CD14-positive monocyte (primary cell): ENCODE data around the gene U2SURP. TPM values are rescaled to one million over a fixed set of nuclear protein-coding genes. Genes with fewer than 3 reads are reported as not detected.
"Not testable (repeated sequence)": the region's sequence is repeated elsewhere in the genome, so short reads cannot be mapped to it uniquely, and the experiment has no call there.

Experiments
- DNase-seq, 3 donors: peaks; one replicate each; pipeline ENCODE4 v3.0.0-alpha.2; 2011 to 2022
- H2AFZ ChIP-seq: 2 replicates; pipeline ENCODE4 v1.6.0; 2012; ENCODE audit warnings: mild to moderate bottlenecking, low read depth, low read length, inconsistent platforms; ENCODE audit not compliant: insufficient read depth, poor library complexity, severe bottlenecking
- H3K27ac ChIP-seq, 2 donors: 1 replicate in 1 of 2; 2 replicates in 1 of 2; pipeline ENCODE4 v1.5.1; 2012 to 2013; ENCODE audit warnings: low read length in 2 of 2, control low read depth in 1 of 2, inconsistent platforms in 1 of 2, low read depth in 1 of 2, mild to moderate bottlenecking in 1 of 2
- H3K27me3 ChIP-seq, 2 donors: one replicate each; pipeline versions ENCODE4 v1.6.0 to v1.6.1; 2011 to 2013; ENCODE audit warnings: low read length in 2 of 2; ENCODE audit not compliant: control insufficient read depth in 2 of 2, insufficient read depth in 2 of 2
- H3K36me3 ChIP-seq, 2 donors: replicated peaks in 1 of 2; 1 replicate in 1 of 2; 2 replicates in 1 of 2; pipeline versions ENCODE4 v1.5.1 to v1.6.1; 2012 to 2013; ENCODE audit warnings: low read length in 2 of 2, control low read depth in 1 of 2, inconsistent platforms in 1 of 2, mild to moderate bottlenecking in 1 of 2; ENCODE audit not compliant: insufficient read depth in 2 of 2, control insufficient read depth in 1 of 2
- H3K4me1 ChIP-seq, 2 donors: 1 replicate in 1 of 2; 2 replicates in 1 of 2; pipeline versions ENCODE4 v1.5.1 to v1.6.1; 2012 to 2013; ENCODE audit warnings: low read length in 2 of 2, control low read depth in 1 of 2, inconsistent platforms in 1 of 2, mild to moderate bottlenecking in 1 of 2, moderate library complexity in 1 of 2; ENCODE audit not compliant: insufficient read depth in 2 of 2, control insufficient read depth in 1 of 2
- H3K4me2 ChIP-seq: replicated peaks from 2 replicates; pipeline ENCODE3; 2012; ENCODE audit warnings: low read length, moderate library complexity, mild to moderate bottlenecking; ENCODE audit not compliant: poor library complexity, severe bottlenecking; ENCODE audit errors: extremely low read depth
- H3K4me3 ChIP-seq, 3 experiments: fragments of 200-600 bp in 1 of 3; sonication (generic) in 1 of 3; replicated peaks in 1 of 3; 1 replicate in 2 of 3; 2 replicates in 1 of 3; pipeline ENCODE4 v1.5.1; 2011 to 2013; ENCODE audit warnings: low read length in 3 of 3, mild to moderate bottlenecking in 3 of 3, control low read depth in 2 of 3, low read depth in 2 of 3, inconsistent platforms in 1 of 3, moderate library complexity in 1 of 3
- H3K79me2 ChIP-seq: 2 replicates; pipeline ENCODE4 v1.6.0; 2012; ENCODE audit warnings: mild to moderate bottlenecking, control low read depth, inconsistent platforms, low read length, moderate library complexity; ENCODE audit not compliant: insufficient read depth
- H3K9ac ChIP-seq: 2 replicates; pipeline ENCODE4 v1.6.0; 2017; ENCODE audit warnings: low read length, mild to moderate bottlenecking; ENCODE audit not compliant: insufficient read depth, poor library complexity, severe bottlenecking
- H3K9me3 ChIP-seq, 2 donors: replicated peaks in 1 of 2; 1 replicate in 1 of 2; 2 replicates in 1 of 2; pipeline versions ENCODE4 v1.5.1 to v1.6.1; 2012 to 2013; ENCODE audit warnings: low read length in 2 of 2, control low read depth in 1 of 2; ENCODE audit not compliant: control insufficient read depth in 1 of 2, insufficient read depth in 1 of 2
- H4K20me1 ChIP-seq: 2 replicates; pipeline ENCODE4 v1.6.0; 2012; ENCODE audit warnings: mild to moderate bottlenecking, low read length, control low read depth, moderate library complexity; ENCODE audit not compliant: insufficient read depth
- H3K27ac Mint-ChIP-seq, 7 donors: one replicate each; pipeline ENCODE4 v1.8.0; 2020; ENCODE audit warnings: mild to moderate bottlenecking in 7 of 7, mixed read lengths in 7 of 7, moderate library complexity in 6 of 7, inconsistent platforms in 2 of 7
- H3K27me3 Mint-ChIP-seq, 3 donors: one replicate each; pipeline ENCODE4 v1.8.0; 2021 to 2022; ENCODE audit warnings: low read depth in 3 of 3, mild to moderate bottlenecking in 3 of 3, mixed read lengths in 3 of 3, moderate library complexity in 3 of 3, inconsistent platforms in 1 of 3
- H3K36me3 Mint-ChIP-seq, 2 donors: one replicate each; pipeline ENCODE4 v1.8.0; 2020; ENCODE audit warnings: mixed read lengths in 2 of 2, inconsistent platforms in 1 of 2, mild to moderate bottlenecking in 1 of 2
- H3K4me1 Mint-ChIP-seq: one replicate; pipeline ENCODE4 v1.8.0; 2020; ENCODE audit warnings: mild to moderate bottlenecking, mixed read lengths
- H3K4me3 Mint-ChIP-seq, 2 donors: one replicate each; pipeline ENCODE4 v1.8.0; 2020; ENCODE audit warnings: mild to moderate bottlenecking in 2 of 2, mixed read lengths in 2 of 2, moderate library complexity in 1 of 2
- H3K9me3 Mint-ChIP-seq, 7 donors: one replicate each; pipeline ENCODE4 v1.8.0; 2020 to 2022; ENCODE audit warnings: mixed read lengths in 7 of 7, mild to moderate bottlenecking in 6 of 7, moderate library complexity in 6 of 7, inconsistent platforms in 2 of 7
- CTCF ChIP-seq: fragments of 200-600 bp; IDR thresholded peaks from one replicate; pipeline ENCODE4 v1.8.0; 2022; ENCODE audit warnings: antibody characterized with exemption, mild to moderate bottlenecking
- WGBS: methylation state at CpG from one replicate; pipeline ENCODE4 v1.1.5; 2013; ENCODE audit warnings: missing lambda C conversion rate; ENCODE audit not compliant: insufficient coverage; 5-methylcytosine and 5-hydroxymethylcytosine counted together
- intact Hi-C, 2 donors: fragments of 100-400 bp; cut with micrococcal nuclease; formaldehyde crosslinking; loops; one replicate each; pipeline versions ENCODE4 v1.15.0 to v1.15.1; 2023
- polyA plus RNA-seq, 3 donors: library from polyadenylated mRNA; depleted of rRNA in 1 of 3; unstranded in 2 of 3; stranded (reverse) in 1 of 3; fragments of 300-500 nt in 2 of 3; fragments of >200 nt in 1 of 3; fragmentation: Illumina TruSeq in 2 of 3; gene quantifications; 1 replicate in 2 of 3; 2 replicates in 1 of 3; pipeline ENCODE4 v1.2.3, GENCODE V29; 2012 to 2021

Gene U2SURP
- polyA plus RNA-seq, 3 donors = 21.1 to 70.4 (median 51.4) TPM

DNA sequence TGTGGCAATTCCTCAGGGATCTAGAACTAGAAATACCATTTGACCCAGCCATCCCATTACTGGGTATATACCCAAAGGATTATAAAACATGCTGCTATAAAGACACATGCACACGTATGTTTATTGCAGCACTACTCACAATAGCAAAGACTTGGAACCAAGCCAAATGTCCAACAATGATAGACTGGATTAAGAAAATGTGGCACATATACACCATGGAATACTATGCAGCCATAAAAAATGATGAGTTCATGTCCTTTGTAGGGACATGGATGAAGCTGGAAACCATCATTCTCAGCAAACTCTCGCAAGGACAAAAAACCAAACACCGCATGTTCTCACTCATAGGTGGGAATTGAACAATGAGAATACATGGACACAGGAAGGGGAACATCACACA lies 12.5 kb upstream of the U2SURP start:
- H3K4me3 ChIP-seq, H3K9ac ChIP-seq, H3K36me3 Mint-ChIP-seq, intact Hi-C loops, H3K27me3 Mint-ChIP-seq, H3K79me2 ChIP-seq, H3K27ac Mint-ChIP-seq, H3K4me2 ChIP-seq, H4K20me1 ChIP-seq, DNase-seq, H3K4me3 Mint-ChIP-seq, H3K27me3 ChIP-seq, H2AFZ ChIP-seq, H3K36me3 ChIP-seq, H3K9me3 ChIP-seq, H3K27ac ChIP-seq, H3K4me1 ChIP-seq: not testable (repeated sequence)
- Mint-ChIP-seq H3K4me1 (peaks cover 11% of the 10 kb centered on the region), H3K9me3 (peaks cover 2 to 14% (median 8%) of the 10 kb centered on the region in 7 donors)
- no CpG with 5 or more reads among the region's 3 CpGs for WGBS

DNA sequence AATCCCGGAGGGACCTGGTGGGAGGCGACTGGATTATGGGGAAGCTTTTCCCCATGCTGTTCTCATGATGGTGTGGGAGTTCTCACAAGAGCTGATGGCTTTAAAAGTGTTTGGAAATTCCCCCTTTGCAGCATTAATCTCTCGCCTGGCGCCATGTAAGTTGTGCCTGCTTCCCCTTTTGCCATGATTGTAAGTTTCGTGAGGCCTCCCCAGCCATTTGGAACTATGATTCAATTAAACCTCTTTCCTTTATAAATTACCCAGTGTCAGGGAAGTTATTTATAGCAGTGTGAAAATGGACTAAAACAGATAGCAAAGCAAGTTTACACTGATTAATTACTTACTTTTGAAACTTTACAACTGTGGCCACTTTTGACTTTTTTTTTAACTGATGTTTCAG lies 10.6 kb upstream of the U2SURP start:
- peak in 1 of 3 donors; percentile 53 for DNase-seq
- no peaks in the 10 kb centered on the region for H4K20me1 ChIP-seq
- H3K4me2 ChIP-seq = no peak overlapping the region
- TF ChIP-seq CTCF = no peak
- Mint-ChIP-seq H3K27me3 (no peaks in the 10 kb centered on the region), H3K4me3 (no peak overlapping the region), H3K9me3 (peaks cover 2 to 14% (median 8%) of the 10 kb centered on the region in 7 donors), H3K4me1 (peaks cover 19% of the 10 kb centered on the region), H3K27ac (peak overlapping the region in 1 of 7 donors; percentile 13), H3K36me3 (no peaks in the 10 kb centered on the region)
- no peaks in the 10 kb centered on the region for H3K79me2 ChIP-seq
- intact Hi-C loops = loop anchor here (5.0 to 10.0 kb wide), 3 partner anchors 163 to 393 kb away; partner anchors contain the start of gene PLS1 (in 1 of the 2)
- H3K9me3 ChIP-seq = peaks cover 0 to 3% of the 10 kb centered on the region in 2 donors
- H3K4me1 ChIP-seq = peaks cover 17 to 19% of the 10 kb centered on the region in 2 donors
- H3K4me3 ChIP-seq = no peak overlapping the region
- H3K36me3 ChIP-seq = no peaks in the 10 kb centered on the region
- H3K27ac ChIP-seq = no peak overlapping the region
- H3K9ac ChIP-seq = no peak overlapping the region
- WGBS = 100% methylated on average over 2 of the region's 5 CpGs
- no peaks in the 10 kb centered on the region for H3K27me3 ChIP-seq
- H2AFZ ChIP-seq = no peak overlapping the region
